ENCODE measurements around the gene HDGFL3.
"Not testable (repeated sequence)": the region's sequence is repeated elsewhere in the genome, so short reads cannot be mapped to it uniquely, and the experiment has no call there.

Gene HDGFL3

GRCh38 chr15:83094583-83094982 is 113.0 kb downstream of the HDGFL3 start:
- Histone ChIP-seq H3K9ac (ENCODE audit: low read length in 5 of 5) (no peak overlapping the region), H3K4me1 (ENCODE audit: control insufficient read depth in 5 of 5, insufficient read depth in 5 of 5, low read length in 5 of 5) (peaks cover 0 to 9% (median 1%) of the 10 kb centered on the region in 5 donors), H3K27me3 (ENCODE audit: control insufficient read depth in 5 of 5, insufficient read depth in 4 of 5, low read length in 5 of 5) (no peaks in the 10 kb centered on the region), H3K9me3 (ENCODE audit: control insufficient read depth in 5 of 5, low read length in 5 of 5) (peaks cover 2 to 14% (median 7%) of the 10 kb centered on the region in 5 donors), H3K27ac (ENCODE audit: low read depth, low read length) (no peak overlapping the region), H3K36me3 (ENCODE audit: control insufficient read depth in 5 of 5, insufficient read depth in 5 of 5, low read length in 5 of 5) (no peaks in the 10 kb centered on the region), H3K4me3 (ENCODE audit: low read depth in 1 of 5, low read length in 5 of 5) (no peak overlapping the region)

- Histone ChIP-seq H3K27me3 (ENCODE audit: control insufficient read depth in 5 of 5, insufficient read depth in 4 of 5, low read length in 5 of 5) (no peaks in the 10 kb centered on the region), H3K9me3 (ENCODE audit: control insufficient read depth in 5 of 5, low read length in 5 of 5) (peaks cover 0 to 3% (median 0%) of the 10 kb centered on the region in 5 donors), H3K27ac (ENCODE audit: low read depth, low read length) (no peak overlapping the region), H3K4me1 (ENCODE audit: control insufficient read depth in 5 of 5, insufficient read depth in 5 of 5, low read length in 5 of 5) (peaks cover 0 to 5% (median 0%) of the 10 kb centered on the region in 5 donors), H3K36me3 (ENCODE audit: control insufficient read depth in 5 of 5, insufficient read depth in 5 of 5, low read length in 5 of 5) (no peaks in the 10 kb centered on the region), H3K9ac (ENCODE audit: low read length in 5 of 5) (peak overlapping the region in 1 of 5 donors; percentile 10), H3K4me3 (ENCODE audit: low read depth in 1 of 5, low read length in 5 of 5) (no peak overlapping the region)
These were observed 115.2 kb downstream of the HDGFL3 start for GRCh38 chr15:83092309-83092976.

- H3K27ac ChIP-seq (ENCODE audit: low read depth, low read length); H3K27me3 ChIP-seq (ENCODE audit: control insufficient read depth in 5 of 5, insufficient read depth in 4 of 5, low read length in 5 of 5); H3K9ac ChIP-seq (ENCODE audit: low read length in 5 of 5); H3K4me1 ChIP-seq (ENCODE audit: control insufficient read depth in 5 of 5, insufficient read depth in 5 of 5, low read length in 5 of 5); H3K4me3 ChIP-seq (ENCODE audit: low read depth in 1 of 5, low read length in 5 of 5); H3K9me3 ChIP-seq (ENCODE audit: control insufficient read depth in 5 of 5, low read length in 5 of 5); H3K36me3 ChIP-seq (ENCODE audit: control insufficient read depth in 5 of 5, insufficient read depth in 5 of 5, low read length in 5 of 5): not testable (repeated sequence)
These were observed 115.7 kb downstream of the HDGFL3 start for GRCh38 chr15:83091965-83092308.

GRCh38 chr15:83090465-83090864 is 117.2 kb downstream of the HDGFL3 start:
- Histone ChIP-seq H3K27ac (ENCODE audit: low read depth, low read length) (no peak overlapping the region), H3K4me3 (ENCODE audit: low read depth in 1 of 5, low read length in 5 of 5) (no peak overlapping the region), H3K36me3 (ENCODE audit: control insufficient read depth in 5 of 5, insufficient read depth in 5 of 5, low read length in 5 of 5) (no peaks in the 10 kb centered on the region)

GRCh38 chr15:83088876-83089275 is 118.7 kb downstream of the HDGFL3 start:
- Histone ChIP-seq H3K27ac (ENCODE audit: low read depth, low read length) (no peak overlapping the region), H3K4me3 (ENCODE audit: low read depth in 1 of 5, low read length in 5 of 5) (no peak overlapping the region), H3K4me1 (ENCODE audit: control insufficient read depth in 5 of 5, insufficient read depth in 5 of 5, low read length in 5 of 5) (peaks cover 0 to 5% (median 0%) of the 10 kb centered on the region in 5 donors), H3K36me3 (ENCODE audit: control insufficient read depth in 5 of 5, insufficient read depth in 5 of 5, low read length in 5 of 5) (no peaks in the 10 kb centered on the region), H3K9me3 (ENCODE audit: control insufficient read depth in 5 of 5, low read length in 5 of 5) (no peaks in the 10 kb centered on the region), H3K9ac (ENCODE audit: low read length in 5 of 5) (no peak overlapping the region), H3K27me3 (ENCODE audit: control insufficient read depth in 5 of 5, insufficient read depth in 4 of 5, low read length in 5 of 5) (peaks cover 0 to 3% (median 0%) of the 10 kb centered on the region in 5 donors)

More at GRCh38 chr15:83090465-83090864, 117.2 kb downstream of the HDGFL3 start:
- Histone ChIP-seq H3K9ac (ENCODE audit: low read length in 5 of 5) (no peak overlapping the region), H3K27me3 (ENCODE audit: control insufficient read depth in 5 of 5, insufficient read depth in 4 of 5, low read length in 5 of 5) (no peaks in the 10 kb centered on the region), H3K9me3 (ENCODE audit: control insufficient read depth in 5 of 5, low read length in 5 of 5) (no peaks in the 10 kb centered on the region), H3K4me1 (ENCODE audit: control insufficient read depth in 5 of 5, insufficient read depth in 5 of 5, low read length in 5 of 5) (peaks cover 0 to 5% (median 0%) of the 10 kb centered on the region in 5 donors)

GRCh38 chr15:83087576-83087975 is 120.0 kb downstream of the HDGFL3 start:
- Histone ChIP-seq H3K36me3 (ENCODE audit: control insufficient read depth in 5 of 5, insufficient read depth in 5 of 5, low read length in 5 of 5) (no peaks in the 10 kb centered on the region), H3K27ac (ENCODE audit: low read depth, low read length) (no peak overlapping the region), H3K4me3 (ENCODE audit: low read depth in 1 of 5, low read length in 5 of 5) (no peak overlapping the region), H3K4me1 (ENCODE audit: control insufficient read depth in 5 of 5, insufficient read depth in 5 of 5, low read length in 5 of 5) (peaks cover 0 to 5% (median 0%) of the 10 kb centered on the region in 5 donors), H3K9ac (ENCODE audit: low read length in 5 of 5) (no peak overlapping the region), H3K9me3 (ENCODE audit: control insufficient read depth in 5 of 5, low read length in 5 of 5) (no peaks in the 10 kb centered on the region), H3K27me3 (ENCODE audit: control insufficient read depth in 5 of 5, insufficient read depth in 4 of 5, low read length in 5 of 5) (peaks cover 0 to 5% (median 0%) of the 10 kb centered on the region in 5 donors)

GRCh38 chr15:83085864-83086552 is 121.6 kb downstream of the HDGFL3 start:
- not testable (repeated sequence) for H3K9ac ChIP-seq (ENCODE audit: low read length in 5 of 5); H3K4me1 ChIP-seq (ENCODE audit: control insufficient read depth in 5 of 5, insufficient read depth in 5 of 5, low read length in 5 of 5); H3K4me3 ChIP-seq (ENCODE audit: low read depth in 1 of 5, low read length in 5 of 5); H3K27ac ChIP-seq (ENCODE audit: low read depth, low read length); H3K27me3 ChIP-seq (ENCODE audit: control insufficient read depth in 5 of 5, insufficient read depth in 4 of 5, low read length in 5 of 5); H3K9me3 ChIP-seq (ENCODE audit: control insufficient read depth in 5 of 5, low read length in 5 of 5); H3K36me3 ChIP-seq (ENCODE audit: control insufficient read depth in 5 of 5, insufficient read depth in 5 of 5, low read length in 5 of 5)

- not testable (repeated sequence) for H3K27ac ChIP-seq (ENCODE audit: low read depth, low read length); H3K9ac ChIP-seq (ENCODE audit: low read length in 5 of 5); H3K27me3 ChIP-seq (ENCODE audit: control insufficient read depth in 5 of 5, insufficient read depth in 4 of 5, low read length in 5 of 5); H3K36me3 ChIP-seq (ENCODE audit: control insufficient read depth in 5 of 5, insufficient read depth in 5 of 5, low read length in 5 of 5); H3K4me1 ChIP-seq (ENCODE audit: control insufficient read depth in 5 of 5, insufficient read depth in 5 of 5, low read length in 5 of 5); H3K9me3 ChIP-seq (ENCODE audit: control insufficient read depth in 5 of 5, low read length in 5 of 5); H3K4me3 ChIP-seq (ENCODE audit: low read depth in 1 of 5, low read length in 5 of 5)
These were observed 122.2 kb downstream of the HDGFL3 start for GRCh38 chr15:83085461-83085860.

- no peak overlapping the region for H3K9ac ChIP-seq (ENCODE audit: low read length in 5 of 5)
- H3K4me1 ChIP-seq (ENCODE audit: control insufficient read depth in 5 of 5, insufficient read depth in 5 of 5, low read length in 5 of 5), result no peaks in the 10 kb centered on the region
- H3K4me3 ChIP-seq (ENCODE audit: low read depth in 1 of 5, low read length in 5 of 5), result no peak overlapping the region
- no peaks in the 10 kb centered on the region for H3K36me3 ChIP-seq (ENCODE audit: control insufficient read depth in 5 of 5, insufficient read depth in 5 of 5, low read length in 5 of 5)
- H3K9me3 ChIP-seq (ENCODE audit: control insufficient read depth in 5 of 5, low read length in 5 of 5), result peaks cover 0 to 2% (median 0%) of the 10 kb centered on the region in 5 donors
- peaks cover 0 to 11% (median 6%) of the 10 kb centered on the region in 5 donors for H3K27me3 ChIP-seq (ENCODE audit: control insufficient read depth in 5 of 5, insufficient read depth in 4 of 5, low read length in 5 of 5)
- H3K27ac ChIP-seq (ENCODE audit: low read depth, low read length), result no peak overlapping the region
These were observed 124.8 kb downstream of the HDGFL3 start for GRCh38 chr15:83082730-83083386.
